GM10266 (cell line): ENCODE measurements around the gene RAB3D.
"Not testable (repeated sequence)": the region's sequence is repeated elsewhere in the genome, so short reads cannot be mapped to it uniquely, and the experiment has no call there.

Experiments
- DNase-seq: peaks from one replicate; pipeline ENCODE4 v3.0.0; 2012; ENCODE audit errors: extremely low spot score
- TF ChIP-seq, protein P1 (sequence below): IDR thresholded peaks from 2 replicates; pipeline ENCODE4 v1.5.1; 2012; ENCODE audit warnings: mild to moderate bottlenecking, low read depth; ENCODE audit not compliant: control insufficient read depth, insufficient read depth; ENCODE audit errors: missing control alignments

The RAB3D gene

GRCh38 chr19:11321191-11322126 is 18.0 kb downstream of the RAB3D start:
- TF ChIP-seq, protein P1, sequence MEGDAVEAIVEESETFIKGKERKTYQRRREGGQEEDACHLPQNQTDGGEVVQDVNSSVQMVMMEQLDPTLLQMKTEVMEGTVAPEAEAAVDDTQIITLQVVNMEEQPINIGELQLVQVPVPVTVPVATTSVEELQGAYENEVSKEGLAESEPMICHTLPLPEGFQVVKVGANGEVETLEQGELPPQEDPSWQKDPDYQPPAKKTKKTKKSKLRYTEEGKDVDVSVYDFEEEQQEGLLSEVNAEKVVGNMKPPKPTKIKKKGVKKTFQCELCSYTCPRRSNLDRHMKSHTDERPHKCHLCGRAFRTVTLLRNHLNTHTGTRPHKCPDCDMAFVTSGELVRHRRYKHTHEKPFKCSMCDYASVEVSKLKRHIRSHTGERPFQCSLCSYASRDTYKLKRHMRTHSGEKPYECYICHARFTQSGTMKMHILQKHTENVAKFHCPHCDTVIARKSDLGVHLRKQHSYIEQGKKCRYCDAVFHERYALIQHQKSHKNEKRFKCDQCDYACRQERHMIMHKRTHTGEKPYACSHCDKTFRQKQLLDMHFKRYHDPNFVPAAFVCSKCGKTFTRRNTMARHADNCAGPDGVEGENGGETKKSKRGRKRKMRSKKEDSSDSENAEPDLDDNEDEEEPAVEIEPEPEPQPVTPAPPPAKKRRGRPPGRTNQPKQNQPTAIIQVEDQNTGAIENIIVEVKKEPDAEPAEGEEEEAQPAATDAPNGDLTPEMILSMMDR, result no peak
- DNase-seq, result no peak

DNA sequence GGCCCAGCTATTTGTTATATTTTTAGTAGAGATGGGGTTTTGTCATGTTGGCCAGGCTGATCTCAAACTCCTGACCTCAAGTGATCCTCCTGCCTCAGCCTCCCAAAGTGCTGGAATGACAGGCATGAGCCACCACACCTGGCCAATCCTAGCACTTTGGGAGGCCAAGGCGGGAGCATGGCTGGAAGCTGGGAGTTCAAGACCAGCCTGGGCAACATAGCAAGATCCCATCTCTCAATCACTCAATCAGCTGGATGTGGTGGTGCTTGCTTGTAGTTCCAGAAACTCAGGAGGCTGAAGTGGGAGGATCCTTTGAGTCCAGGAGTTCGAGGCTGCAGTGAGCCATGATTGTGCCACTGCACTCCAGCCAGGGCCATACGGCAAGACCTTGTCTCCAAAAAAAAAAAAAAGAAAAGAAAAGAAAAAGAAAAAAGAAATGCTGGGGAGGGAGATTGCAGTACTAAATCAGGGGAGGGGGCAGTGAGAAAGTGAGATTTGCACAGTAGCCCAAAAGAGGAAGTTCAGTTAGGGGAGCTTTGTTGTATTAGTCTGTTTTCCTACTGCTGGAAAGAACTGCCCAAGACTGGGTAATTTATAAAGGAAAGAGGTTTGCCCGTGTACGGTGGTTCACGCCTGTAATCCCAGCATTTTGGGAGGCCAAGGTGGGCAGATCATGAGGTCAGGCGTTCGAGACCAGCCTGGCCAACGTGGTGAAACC is 19.0 kb downstream of the RAB3D start:
- DNase-seq, result not testable (repeated sequence)

DNA sequence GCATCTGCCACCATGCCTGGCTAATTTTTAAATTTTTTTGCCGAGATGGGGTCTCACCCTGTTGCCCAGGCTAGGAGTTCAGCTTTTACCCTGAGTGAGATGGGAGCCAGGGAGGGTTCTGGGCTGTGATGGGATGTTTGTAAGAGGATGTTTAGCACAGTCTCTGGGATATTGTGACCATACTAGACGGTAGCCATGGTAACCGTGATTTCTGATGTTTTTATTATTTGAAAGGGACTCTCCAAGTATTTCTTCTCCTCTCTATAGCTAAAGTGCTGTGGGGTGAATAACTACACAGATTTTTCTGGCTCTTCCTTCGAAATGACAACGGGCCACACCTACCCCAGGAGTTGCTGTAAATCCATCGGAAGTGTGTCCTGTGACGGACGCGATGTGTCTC is 33.1 kb downstream of the RAB3D start:
- TF ChIP-seq, protein P1, result no peak

GRCh38 chr19:11304936-11305335 is 34.5 kb downstream of the RAB3D start:
- TF ChIP-seq, protein P1, result no peak
- no peak for DNase-seq

More for the DNA sequence above, 33.1 kb downstream of the RAB3D start:
- no peak for DNase-seq

GRCh38 chr19:11300811-11301120 is 38.7 kb downstream of the RAB3D start:
- TF ChIP-seq, protein P1, result no peak
- DNase-seq, result no peak

GRCh38 chr19:11299946-11300810 is 39.3 kb downstream of the RAB3D start:
- DNase-seq, result no peak
- TF ChIP-seq, protein P1, result no peak

GRCh38 chr19:11296264-11296663 is 43.2 kb downstream of the RAB3D start:
- DNase-seq, result no peak
- TF ChIP-seq, protein P1, result no peak
